Measurements from ENCODE around the gene TPPP2.
"Not testable (repeated sequence)": the region's sequence is repeated elsewhere in the genome, so short reads cannot be mapped to it uniquely, and the experiment has no call there.

DNA sequence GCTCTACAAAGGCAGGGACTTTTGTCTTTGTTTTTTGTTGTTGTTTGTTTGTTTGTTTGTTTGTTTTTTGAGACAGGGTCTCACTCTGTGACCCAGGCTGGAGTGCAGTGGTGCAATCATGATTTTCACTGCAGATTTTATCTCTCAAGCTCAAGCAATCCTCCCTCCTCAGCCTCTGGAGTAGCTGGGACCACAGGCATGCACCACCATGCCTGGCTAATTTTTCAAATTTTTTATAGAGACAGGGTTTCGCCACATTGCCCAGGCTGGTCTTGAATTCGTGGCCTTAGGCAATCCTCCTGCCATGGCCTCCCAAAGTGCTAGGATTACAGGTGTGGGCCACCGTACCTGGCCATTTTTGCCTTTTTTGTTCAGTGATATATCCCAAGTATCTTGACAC, 10.9 kb downstream of the TPPP2 start:
- TF ChIP-seq EZH2 (IDR thresholded peaks at IDR 0.05; ENCODE audit: insufficient read depth, poor library complexity, severe bottlenecking); EZH2phosphoT487 (IDR thresholded peaks at IDR 0.05; ENCODE audit: insufficient read depth, low read depth): not testable (repeated sequence)

Data from GM23248 (cell line).